ENCODE measurements around the gene UBXN11. TPM values are rescaled to one million over a fixed set of nuclear protein-coding genes. Genes with fewer than 3 reads are reported as not detected.

Gene UBXN11
- total RNA-seq, 1 donor = 5.8 TPM

DNA sequence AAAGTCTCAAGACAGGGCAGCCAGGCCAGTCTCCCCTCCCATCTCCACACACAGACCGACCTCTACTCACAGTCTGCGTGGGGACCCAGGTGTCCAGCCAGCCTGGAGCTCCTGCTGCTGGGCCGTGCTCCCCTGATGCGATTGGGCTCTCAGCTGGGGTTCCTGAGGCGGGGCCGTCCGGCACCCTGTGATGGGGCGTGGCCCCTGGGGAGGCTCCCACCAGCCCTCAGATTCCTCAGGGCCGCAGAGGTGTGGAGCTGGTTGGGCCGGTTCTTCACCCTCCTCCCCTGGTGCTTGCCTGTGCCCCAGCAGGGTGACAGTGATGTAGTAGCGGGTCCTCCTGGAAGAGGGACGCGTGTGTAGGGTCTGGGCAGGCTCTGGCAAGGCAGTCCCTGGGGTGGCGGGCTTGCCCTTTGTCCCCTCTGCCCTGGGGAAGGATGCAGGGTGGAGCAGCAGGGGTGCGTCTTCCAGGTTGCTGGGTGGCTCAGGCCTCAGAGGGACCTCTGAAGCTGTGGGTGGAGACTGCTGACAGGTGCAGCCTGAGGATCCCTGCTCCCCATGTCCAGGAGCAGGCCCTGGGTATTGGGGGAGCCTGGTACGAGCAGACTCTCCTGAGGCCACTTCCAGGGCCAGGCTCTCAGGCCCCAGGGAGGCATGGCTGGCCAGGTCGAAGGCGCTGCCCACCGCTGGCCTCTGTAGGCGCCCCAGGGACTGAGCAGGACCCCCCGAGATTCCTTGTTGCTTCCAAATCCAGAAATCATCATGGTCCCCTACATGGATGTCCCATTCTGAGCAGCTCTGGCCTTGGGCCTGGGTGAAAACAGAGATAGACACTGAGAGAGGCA lies 47.8 kb upstream of the UBXN11 start, which contains the start of gene CRYBG2:
CRYBG2 (minus strand) TSS at position 155 of the 845 bp plus-strand sequence. CDS start 7,473 bp downstream, outside the sequence.
- H3K79me2 ChIP-seq (ENCODE audit: insufficient read depth, low read length) = no peaks in the 10 kb centered on the region
- no peak within 1 kb of the TSS for H2AFZ ChIP-seq (ENCODE audit: low read length)
- H4K20me1 ChIP-seq (ENCODE audit: insufficient read depth, low read length) = no peaks in the 10 kb centered on the region
- DNase-seq (ENCODE audit: insufficient read length, low spot score, missing footprints) = peak; percentile 66
- no peak within 1 kb of the TSS for H3K4me2 ChIP-seq (ENCODE audit: insufficient read depth, low read length)
- peaks cover 30% of the 10 kb centered on the region for H3K27me3 ChIP-seq (ENCODE audit: insufficient read depth, low read length)
- no peak within 1 kb of the TSS for H3K27ac ChIP-seq (ENCODE audit: low read depth, low read length)
- no peaks in the 10 kb centered on the region for H3K9me3 ChIP-seq (ENCODE audit: low read depth, low read length)
- no peaks in the 10 kb centered on the region for H3K36me3 ChIP-seq (ENCODE audit: insufficient read depth, low read length)
- TF ChIP-seq, protein P1, sequence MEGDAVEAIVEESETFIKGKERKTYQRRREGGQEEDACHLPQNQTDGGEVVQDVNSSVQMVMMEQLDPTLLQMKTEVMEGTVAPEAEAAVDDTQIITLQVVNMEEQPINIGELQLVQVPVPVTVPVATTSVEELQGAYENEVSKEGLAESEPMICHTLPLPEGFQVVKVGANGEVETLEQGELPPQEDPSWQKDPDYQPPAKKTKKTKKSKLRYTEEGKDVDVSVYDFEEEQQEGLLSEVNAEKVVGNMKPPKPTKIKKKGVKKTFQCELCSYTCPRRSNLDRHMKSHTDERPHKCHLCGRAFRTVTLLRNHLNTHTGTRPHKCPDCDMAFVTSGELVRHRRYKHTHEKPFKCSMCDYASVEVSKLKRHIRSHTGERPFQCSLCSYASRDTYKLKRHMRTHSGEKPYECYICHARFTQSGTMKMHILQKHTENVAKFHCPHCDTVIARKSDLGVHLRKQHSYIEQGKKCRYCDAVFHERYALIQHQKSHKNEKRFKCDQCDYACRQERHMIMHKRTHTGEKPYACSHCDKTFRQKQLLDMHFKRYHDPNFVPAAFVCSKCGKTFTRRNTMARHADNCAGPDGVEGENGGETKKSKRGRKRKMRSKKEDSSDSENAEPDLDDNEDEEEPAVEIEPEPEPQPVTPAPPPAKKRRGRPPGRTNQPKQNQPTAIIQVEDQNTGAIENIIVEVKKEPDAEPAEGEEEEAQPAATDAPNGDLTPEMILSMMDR (IDR thresholded peaks at IDR 0.05; ENCODE audit: extremely low read depth, low read depth, low read length) = no peak
- H3K4me1 ChIP-seq (ENCODE audit: insufficient read depth, low read length) = peaks cover 21% of the 10 kb centered on the region
- no peak within 1 kb of the TSS for H3K4me3 ChIP-seq (ENCODE audit: insufficient read depth, low read length)

DNA sequence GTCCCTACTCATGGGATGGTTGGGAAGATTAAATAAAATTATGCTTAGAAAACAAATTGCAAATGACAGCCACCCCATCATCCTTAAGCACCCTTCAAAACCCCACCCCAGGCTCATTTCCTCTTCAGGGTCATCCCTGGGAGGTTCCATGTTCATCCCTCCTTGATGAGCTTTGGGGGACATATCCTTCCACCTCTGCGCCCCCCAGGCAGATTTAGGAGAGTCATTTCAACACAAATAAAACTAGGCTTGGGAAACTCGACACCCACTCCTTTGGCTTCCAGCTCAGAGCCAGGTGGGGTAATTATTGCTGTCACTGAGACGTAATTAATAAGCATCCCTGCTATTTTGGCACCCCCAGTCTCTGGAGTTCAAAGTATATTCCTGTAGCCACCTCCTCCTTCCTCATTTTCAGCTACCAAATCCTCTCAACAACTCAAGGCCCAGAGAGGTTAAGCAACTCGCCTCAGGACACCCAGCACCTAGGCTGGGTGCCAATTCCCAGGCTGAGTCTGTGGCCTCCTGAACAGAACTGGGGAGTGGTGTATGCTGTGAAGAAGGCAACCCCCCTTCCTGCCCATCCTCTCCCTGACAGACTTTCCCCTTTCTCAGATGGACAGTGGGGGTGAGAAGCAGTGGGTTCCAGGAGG lies 46.9 kb upstream of the UBXN11 start:
- Histone ChIP-seq H3K27me3 (ENCODE audit: insufficient read depth, low read length) (peaks cover 21% of the 10 kb centered on the region), H4K20me1 (ENCODE audit: insufficient read depth, low read length) (no peaks in the 10 kb centered on the region), H2AFZ (ENCODE audit: low read length) (no peak overlapping the region), H3K79me2 (ENCODE audit: insufficient read depth, low read length) (no peaks in the 10 kb centered on the region), H3K4me3 (ENCODE audit: insufficient read depth, low read length) (no peak overlapping the region), H3K4me2 (ENCODE audit: insufficient read depth, low read length) (no peak overlapping the region), H3K4me1 (ENCODE audit: insufficient read depth, low read length) (peaks cover 22% of the 10 kb centered on the region), H3K27ac (ENCODE audit: low read depth, low read length) (no peak overlapping the region), H3K9me3 (ENCODE audit: low read depth, low read length) (no peaks in the 10 kb centered on the region), H3K36me3 (ENCODE audit: insufficient read depth, low read length) (no peaks in the 10 kb centered on the region)
- no peak for DNase-seq (ENCODE audit: insufficient read length, low spot score, missing footprints)
- TF ChIP-seq, protein P1 (IDR thresholded peaks at IDR 0.05; ENCODE audit: extremely low read depth, low read depth, low read length) = no peak

DNA sequence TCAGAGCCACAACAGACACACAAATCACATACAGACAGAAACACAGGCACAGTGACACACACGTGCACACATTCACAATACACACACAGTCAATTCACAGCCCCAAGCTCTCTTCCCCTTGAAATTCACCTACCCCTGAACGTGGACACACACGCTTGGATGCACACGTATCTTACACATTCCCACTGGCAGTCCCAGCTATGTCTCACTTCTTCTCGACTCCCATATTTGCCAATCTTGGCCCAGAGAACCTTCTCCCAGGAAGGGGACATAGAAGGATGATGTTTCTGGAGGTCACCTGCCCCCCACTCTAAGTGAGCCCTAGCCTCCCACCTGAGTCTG lies 45.9 kb upstream of the UBXN11 start:
- TF ChIP-seq, protein P1 (IDR thresholded peaks at IDR 0.05; ENCODE audit: extremely low read depth, low read depth, low read length) = no peak
- DNase-seq (ENCODE audit: insufficient read length, low spot score, missing footprints) = no peak
- no peak overlapping the region for H3K4me3 ChIP-seq (ENCODE audit: insufficient read depth, low read length)
- peaks cover 22% of the 10 kb centered on the region for H3K4me1 ChIP-seq (ENCODE audit: insufficient read depth, low read length)
- H3K79me2 ChIP-seq (ENCODE audit: insufficient read depth, low read length) = no peaks in the 10 kb centered on the region
- H3K27ac ChIP-seq (ENCODE audit: low read depth, low read length) = peak overlapping the region; percentile 45
- no peaks in the 10 kb centered on the region for H4K20me1 ChIP-seq (ENCODE audit: insufficient read depth, low read length)
- peaks cover 17% of the 10 kb centered on the region for H3K27me3 ChIP-seq (ENCODE audit: insufficient read depth, low read length)
- H2AFZ ChIP-seq (ENCODE audit: low read length) = no peak overlapping the region
- no peaks in the 10 kb centered on the region for H3K9me3 ChIP-seq (ENCODE audit: low read depth, low read length)
- H3K4me2 ChIP-seq (ENCODE audit: insufficient read depth, low read length) = no peak overlapping the region
- H3K36me3 ChIP-seq (ENCODE audit: insufficient read depth, low read length) = no peaks in the 10 kb centered on the region
